SU-DHL-6 (cell line): ENCODE results near the gene HNF1B.

Experiments
- H2AFZ ChIP-seq: fragments of 200-600 bp; sonication (generic); 2 replicates; pipeline ENCODE4 v1.6.1; 2014; ENCODE audit warnings: low read depth, mild to moderate bottlenecking, moderate library complexity, mixed read lengths, antibody characterized with exemption, low read length; ENCODE audit not compliant: severe bottlenecking
- H3F3A ChIP-seq: fragments of 200-600 bp; shearing (Covaris generic); 2 replicates; pipeline ENCODE4 v1.6.0; 2016; ENCODE audit warnings: antibody characterized with exemption, mild to moderate bottlenecking; ENCODE audit not compliant: insufficient read depth
- H3K27ac ChIP-seq: fragments of 200-600 bp; sonication (generic); 2 replicates; pipeline ENCODE4 v1.5.1; 2016; ENCODE audit warnings: low read depth, mild to moderate bottlenecking, low read length, moderate library complexity, mixed read lengths
- H3K27me3 ChIP-seq: fragments of 200-600 bp; sonication (generic), shearing (Covaris generic); 2 replicates; pipeline ENCODE4 v1.6.0; 2014; ENCODE audit warnings: mild to moderate bottlenecking, low read length
- H3K36me3 ChIP-seq: fragments of 200-600 bp; sonication (generic); 2 replicates; pipeline ENCODE4 v1.6.1; 2014; ENCODE audit warnings: mild to moderate bottlenecking, low read length, mixed read lengths
- H3K4me2 ChIP-seq: fragments of 300-600, 200-600 bp; shearing (Covaris generic), sonication (generic); 2 replicates; pipeline ENCODE4 v1.6.0; 2014; ENCODE audit warnings: low read length, low read depth, mild to moderate bottlenecking; ENCODE audit not compliant: poor library complexity, severe bottlenecking
- H3K4me3 ChIP-seq: fragments of 200-600 bp; sonication (generic); 2 replicates; pipeline ENCODE4 v1.5.1; 2014; ENCODE audit warnings: antibody characterized with exemption, low read length, mild to moderate bottlenecking, mixed read lengths; ENCODE audit not compliant: insufficient read depth, poor library complexity, severe bottlenecking
- H3K79me2 ChIP-seq: fragments of 200-600 bp; sonication (generic); 2 replicates; pipeline ENCODE4 v1.6.1; 2014; ENCODE audit warnings: mild to moderate bottlenecking, low read length, moderate library complexity; ENCODE audit not compliant: insufficient read depth
- H3K9ac ChIP-seq: fragments of 200-600 bp; sonication (generic); 2 replicates; pipeline ENCODE4 v1.7.0; 2014; ENCODE audit warnings: mild to moderate bottlenecking, low read length
- H3K9me2 ChIP-seq: fragments of 200-600 bp; sonication (generic); replicated peaks from 2 replicates; pipeline ENCODE4 v1.6.1; 2014; ENCODE audit warnings: low read length; ENCODE audit not compliant: insufficient read depth
- H3K9me3 ChIP-seq: fragments of 200-600 bp; sonication (generic); 2 replicates; pipeline ENCODE4 v1.6.1; 2014; ENCODE audit warnings: low read length, mixed read lengths; ENCODE audit not compliant: insufficient read depth
- H4K20me1 ChIP-seq: fragments of 200-600 bp; sonication (generic); 2 replicates; pipeline ENCODE4 v1.6.1; 2014; ENCODE audit warnings: low read depth, mild to moderate bottlenecking, antibody characterized with exemption, low read length, moderate library complexity, mixed read lengths
- CTCF ChIP-seq: fragments of 200-600 bp; sonication (generic); IDR thresholded peaks from one replicate; pipeline ENCODE4 v1.5.1; 2017; ENCODE audit warnings: antibody characterized with exemption, mild to moderate bottlenecking, low read length, moderate library complexity; ENCODE audit not compliant: insufficient read depth, poor library complexity, severe bottlenecking
- EZH2phosphoT487 ChIP-seq: fragments of 200-600 bp; sonication (generic), shearing (Covaris generic); conservative IDR thresholded peaks from 2 replicates; pipeline ENCODE4 v1.6.1; 2018; ENCODE audit warnings: mild to moderate bottlenecking, antibody characterized with exemption, low read length, moderate library complexity, mixed read lengths

HNF1B gene

DNA sequence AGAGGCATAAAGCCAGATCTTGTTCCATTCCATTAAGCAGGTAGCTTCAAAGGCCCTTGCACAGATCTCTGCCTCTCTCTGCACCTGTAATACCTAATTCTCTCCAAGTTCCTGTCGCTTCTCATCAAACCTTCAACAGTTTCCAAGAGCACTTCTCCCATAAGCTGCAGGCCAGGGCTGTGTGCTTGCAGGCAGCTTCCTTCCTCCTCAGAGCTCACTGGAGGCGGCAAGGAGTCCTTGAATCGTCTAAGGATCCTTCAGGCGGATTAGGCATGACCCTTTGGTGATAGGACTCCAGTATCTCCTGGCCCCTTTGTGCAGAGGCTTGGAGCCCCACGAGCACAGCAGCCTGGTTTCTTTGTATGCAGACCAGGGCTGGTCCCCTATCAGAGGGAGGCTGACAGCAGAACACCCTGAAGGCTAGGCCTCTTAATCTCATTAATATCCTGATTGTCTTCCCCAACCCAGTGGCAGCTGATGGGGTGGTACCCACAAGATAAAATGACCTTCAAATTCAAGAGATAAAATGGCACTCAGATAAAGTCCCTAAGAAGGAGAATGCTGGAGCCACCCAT, 19.8 kb downstream of the HNF1B start:
- Histone ChIP-seq H3K79me2 (no peaks in the 10 kb centered on the region), H3K9me3 (no peaks in the 10 kb centered on the region), H3K4me3 (no peak overlapping the region), H3F3A (no peaks in the 10 kb centered on the region), H3K4me2 (no peak overlapping the region), H4K20me1 (no peaks in the 10 kb centered on the region), H3K9ac (no peak overlapping the region), H3K9me2 (no peaks in the 10 kb centered on the region), H2AFZ (no peak overlapping the region), H3K27ac (no peak overlapping the region), H3K36me3 (no peaks in the 10 kb centered on the region), H3K27me3 (no peaks in the 10 kb centered on the region)
- TF ChIP-seq CTCF (no peak), EZH2phosphoT487 (no peak)

GRCh38 chr17:37720989-37721388, 23.9 kb downstream of the HNF1B start:
- Histone ChIP-seq H3K4me3 (no peak overlapping the region), H3K79me2 (no peaks in the 10 kb centered on the region), H3F3A (no peaks in the 10 kb centered on the region), H3K27me3 (no peaks in the 10 kb centered on the region), H2AFZ (no peak overlapping the region), H4K20me1 (no peaks in the 10 kb centered on the region), H3K4me2 (no peak overlapping the region), H3K9ac (no peak overlapping the region), H3K27ac (no peak overlapping the region), H3K9me2 (no peaks in the 10 kb centered on the region), H3K36me3 (no peaks in the 10 kb centered on the region), H3K9me3 (no peaks in the 10 kb centered on the region)
- TF ChIP-seq CTCF (no peak), EZH2phosphoT487 (no peak)

GRCh38 chr17:37719866-37720265, 25.0 kb downstream of the HNF1B start:
- Histone ChIP-seq H3K36me3 (no peaks in the 10 kb centered on the region), H3K9ac (no peak overlapping the region), H3K4me2 (no peak overlapping the region), H3K9me2 (no peaks in the 10 kb centered on the region), H4K20me1 (no peaks in the 10 kb centered on the region), H3K79me2 (no peaks in the 10 kb centered on the region), H3K27ac (no peak overlapping the region), H3K9me3 (no peaks in the 10 kb centered on the region), H2AFZ (no peak overlapping the region), H3F3A (no peaks in the 10 kb centered on the region), H3K4me3 (no peak overlapping the region), H3K27me3 (no peaks in the 10 kb centered on the region)
- TF ChIP-seq EZH2phosphoT487: no peak
- TF ChIP-seq CTCF: no peak
